ENCODE measurements around the gene AKT3.
"Not testable (repeated sequence)": the region's sequence is repeated elsewhere in the genome, so short reads cannot be mapped to it uniquely, and the experiment has no call there.

AKT3 gene

GRCh38 chr1:243693800-243694199 lies 156.2 kb downstream of the AKT3 start:
- no peak for ATAC-seq

DNA sequence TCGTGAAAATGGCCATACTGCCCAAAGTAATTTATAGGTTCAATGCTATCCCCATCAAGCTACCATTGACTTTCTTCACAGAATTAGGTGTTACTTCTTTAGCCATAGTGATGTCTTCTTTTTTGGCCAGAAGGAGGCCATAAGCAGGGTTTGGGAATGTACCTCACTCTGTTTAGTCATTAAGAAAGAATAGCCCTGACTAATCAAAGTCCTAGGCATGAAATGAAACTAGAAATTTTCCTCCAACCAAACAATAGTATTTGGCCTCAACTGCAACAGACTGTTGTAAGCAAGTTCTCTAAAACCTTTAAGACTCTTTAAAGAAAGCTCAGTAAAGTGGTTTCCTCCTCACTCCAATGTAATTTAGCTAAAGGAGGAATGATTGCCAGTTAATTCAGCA lies 163.9 kb downstream of the AKT3 start:
- ATAC-seq = peak in 1 of 2 donors; percentile 41

- no peak for ATAC-seq
Measured at GRCh38 chr1:243680860-243681259, 169.2 kb downstream of the AKT3 start.

- ATAC-seq = no peak
Measured at GRCh38 chr1:243672539-243673074, 177.4 kb downstream of the AKT3 start.

- ATAC-seq = no peak
Measured at GRCh38 chr1:243667591-243667990, 182.5 kb downstream of the AKT3 start.

DNA sequence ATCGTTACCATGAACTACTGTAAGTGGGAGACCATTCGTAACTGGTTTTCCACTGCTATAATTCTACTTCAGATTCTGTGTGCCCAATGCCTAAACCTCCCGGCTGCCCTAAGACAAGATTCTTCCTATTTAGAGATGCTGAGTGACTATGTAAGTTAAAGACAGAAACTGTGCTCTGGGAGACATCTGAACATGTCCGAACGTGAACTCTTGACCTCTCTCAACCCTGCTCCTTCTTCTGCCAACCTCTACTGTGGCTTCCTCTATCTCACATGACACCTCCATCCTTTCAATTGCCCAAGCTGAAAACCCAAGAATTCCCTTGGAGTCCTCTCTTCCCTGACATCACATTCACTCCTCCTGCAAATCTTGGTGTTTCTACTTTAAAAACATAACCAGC lies 182.9 kb downstream of the AKT3 start:
- no peak for ATAC-seq

GRCh38 chr1:243663651-243664050 lies 186.4 kb downstream of the AKT3 start:
- ATAC-seq = no peak

GRCh38 chr1:243662169-243662568 lies 187.9 kb downstream of the AKT3 start:
- ATAC-seq = not testable (repeated sequence)

GRCh38 chr1:243658594-243659105 lies 191.4 kb downstream of the AKT3 start:
- no peak for ATAC-seq

DNA sequence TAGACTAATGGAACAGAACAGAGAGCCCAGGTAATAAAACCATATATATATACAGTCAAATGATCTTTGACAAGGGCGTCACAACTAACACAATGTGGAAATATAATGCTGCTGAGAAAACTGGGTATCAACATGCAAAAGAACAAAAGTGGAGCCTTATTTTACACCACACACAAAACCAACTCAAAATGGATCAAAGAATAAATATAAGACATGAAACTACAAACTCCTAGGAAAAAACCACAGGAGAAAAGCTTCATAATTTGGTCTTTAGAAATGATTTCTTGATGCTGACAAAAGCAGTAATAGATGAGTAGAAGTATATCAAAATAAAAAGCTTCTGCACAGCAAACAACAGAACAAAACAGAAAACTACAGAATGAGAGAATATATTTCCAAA lies 192.2 kb downstream of the AKT3 start:
- no peak for ATAC-seq

DNA sequence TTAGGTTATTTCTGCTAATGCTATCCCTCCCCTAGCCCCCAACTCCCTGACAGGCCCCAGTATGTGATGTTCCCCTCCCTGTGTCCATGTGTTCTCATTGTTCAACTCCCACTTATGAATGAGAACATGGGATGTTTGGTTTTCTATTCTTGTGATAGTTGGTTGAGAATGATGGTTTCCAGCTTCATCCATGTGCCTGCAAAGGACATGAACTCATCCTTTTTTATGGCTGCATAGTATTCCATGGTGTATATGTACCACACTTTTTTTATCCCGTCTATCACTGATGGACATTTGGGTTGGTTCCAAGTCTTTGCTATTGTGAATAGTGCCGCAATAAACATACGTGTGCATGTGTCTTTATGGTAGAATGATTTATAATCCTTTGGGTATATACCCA lies 200.5 kb downstream of the AKT3 start:
- not testable (repeated sequence) for ATAC-seq

- ATAC-seq = no peak
Measured at GRCh38 chr1:243646841-243647240, 203.2 kb downstream of the AKT3 start.

DNA sequence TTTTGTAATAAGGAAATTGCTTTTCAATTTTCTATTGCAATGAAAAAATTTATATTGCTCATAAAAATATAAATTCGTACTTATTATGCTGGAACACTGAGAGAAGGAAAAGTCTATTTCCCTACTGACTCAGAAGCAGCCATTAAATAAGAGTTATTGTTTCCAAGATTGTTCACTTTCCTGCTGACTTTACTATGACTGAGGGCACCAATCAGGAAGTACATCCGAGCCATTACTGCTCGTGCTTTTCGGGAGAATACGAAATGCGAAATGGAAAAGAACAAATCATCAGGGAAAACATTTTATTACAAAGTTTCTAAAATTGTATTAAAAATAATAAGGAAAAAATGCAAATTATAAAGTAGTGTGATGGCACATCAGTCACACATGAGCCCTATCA lies 204.8 kb downstream of the AKT3 start:
- no peak for ATAC-seq

GRCh38 chr1:243642936-243643335 lies 207.1 kb downstream of the AKT3 start:
- no peak for ATAC-seq

GRCh38 chr1:243639027-243639658 lies 210.9 kb downstream of the AKT3 start:
- ATAC-seq = no peak

DNA sequence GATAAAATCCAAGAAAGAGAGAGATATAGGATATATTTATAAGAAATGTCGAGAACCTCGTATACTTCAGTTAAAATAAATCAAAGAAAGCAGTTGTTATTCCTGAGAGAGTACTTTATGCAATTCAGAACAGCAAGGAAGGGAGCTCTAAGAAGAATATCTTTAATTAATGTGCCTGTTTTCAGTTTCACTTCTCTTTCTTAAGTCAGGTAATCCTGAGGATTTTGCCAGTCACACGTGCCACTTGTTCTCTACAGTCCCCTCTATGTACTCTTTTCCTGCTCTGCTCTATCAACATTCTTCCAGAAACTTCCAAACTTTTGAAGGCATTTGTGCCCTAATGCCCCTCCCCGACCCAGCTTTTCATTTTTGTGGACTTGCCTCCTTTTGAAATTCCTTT lies 211.9 kb downstream of the AKT3 start:
- ATAC-seq = no peak

DNA sequence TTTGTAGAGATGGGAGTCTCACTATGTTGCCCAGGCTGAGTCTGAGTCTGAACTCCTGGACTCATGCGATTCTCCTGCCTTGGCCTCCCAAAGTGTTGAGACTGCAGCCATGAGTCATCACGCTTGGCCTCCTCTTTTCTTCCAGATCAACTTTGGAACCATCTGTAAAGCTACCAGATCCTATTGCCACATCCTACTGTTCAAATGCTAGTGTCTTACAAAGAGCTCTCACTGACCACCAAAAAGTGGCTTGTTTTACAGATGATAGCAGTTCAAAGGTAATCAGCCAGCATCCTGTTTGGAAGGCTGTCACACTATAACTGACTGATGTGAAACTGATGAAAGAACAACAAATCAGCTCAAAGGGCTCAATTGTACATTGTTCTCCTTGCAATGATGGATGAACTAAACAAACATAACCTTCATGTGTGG lies 221.6 kb downstream of the AKT3 start:
- ATAC-seq = no peak

- ATAC-seq = no peak
Measured at GRCh38 chr1:243623841-243624240, 226.2 kb downstream of the AKT3 start.

- no peak for ATAC-seq
Measured at GRCh38 chr1:243621973-243622372, 228.1 kb downstream of the AKT3 start.

GRCh38 chr1:243620096-243620495 lies 229.9 kb downstream of the AKT3 start:
- peak in 1 of 2 donors; percentile 88 for ATAC-seq

GRCh38 chr1:243609698-243610097 lies 240.3 kb downstream of the AKT3 start:
- no peak for ATAC-seq

GRCh38 chr1:243605604-243606003 lies 244.4 kb downstream of the AKT3 start:
- no peak for ATAC-seq

GRCh38 chr1:243601720-243602119 lies 248.3 kb downstream of the AKT3 start:
- ATAC-seq = no peak

- peak in 1 of 2 donors; percentile 17 for ATAC-seq
Measured at GRCh38 chr1:243598433-243598832, 251.6 kb downstream of the AKT3 start.

- no peak for ATAC-seq
Measured at GRCh38 chr1:243597383-243597782, 252.7 kb downstream of the AKT3 start.

All from activated CD4-positive, CD25-positive, alpha-beta regulatory T cell treated with anti-CD3 and anti-CD28 coated beads, Interleukin-2, amount 50 U/mL, for 24 hours (primary cell).